GM12873 (cell line): ENCODE measurements around the gene TOE1.

ENCODE experiments used
- TF ChIP-seq, protein P1 (sequence below): IDR thresholded peaks from 2 replicates; pipeline ENCODE4 v1.5.1; 2012; ENCODE audit warnings: low read depth, mild to moderate bottlenecking, moderate library complexity, low read length, control low read depth; ENCODE audit not compliant: insufficient read depth; ENCODE audit errors: missing control alignments

The TOE1 gene

GRCh38 chr1:45317166-45317565 lies 22.8 kb upstream of the TOE1 start:
- TF ChIP-seq, protein P1, sequence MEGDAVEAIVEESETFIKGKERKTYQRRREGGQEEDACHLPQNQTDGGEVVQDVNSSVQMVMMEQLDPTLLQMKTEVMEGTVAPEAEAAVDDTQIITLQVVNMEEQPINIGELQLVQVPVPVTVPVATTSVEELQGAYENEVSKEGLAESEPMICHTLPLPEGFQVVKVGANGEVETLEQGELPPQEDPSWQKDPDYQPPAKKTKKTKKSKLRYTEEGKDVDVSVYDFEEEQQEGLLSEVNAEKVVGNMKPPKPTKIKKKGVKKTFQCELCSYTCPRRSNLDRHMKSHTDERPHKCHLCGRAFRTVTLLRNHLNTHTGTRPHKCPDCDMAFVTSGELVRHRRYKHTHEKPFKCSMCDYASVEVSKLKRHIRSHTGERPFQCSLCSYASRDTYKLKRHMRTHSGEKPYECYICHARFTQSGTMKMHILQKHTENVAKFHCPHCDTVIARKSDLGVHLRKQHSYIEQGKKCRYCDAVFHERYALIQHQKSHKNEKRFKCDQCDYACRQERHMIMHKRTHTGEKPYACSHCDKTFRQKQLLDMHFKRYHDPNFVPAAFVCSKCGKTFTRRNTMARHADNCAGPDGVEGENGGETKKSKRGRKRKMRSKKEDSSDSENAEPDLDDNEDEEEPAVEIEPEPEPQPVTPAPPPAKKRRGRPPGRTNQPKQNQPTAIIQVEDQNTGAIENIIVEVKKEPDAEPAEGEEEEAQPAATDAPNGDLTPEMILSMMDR = no peak

GRCh38 chr1:45319761-45320160 lies 20.2 kb upstream of the TOE1 start:
- TF ChIP-seq, protein P1 = no peak

GRCh38 chr1:45321444-45321843 lies 18.5 kb upstream of the TOE1 start:
- TF ChIP-seq, protein P1 = no peak

DNA sequence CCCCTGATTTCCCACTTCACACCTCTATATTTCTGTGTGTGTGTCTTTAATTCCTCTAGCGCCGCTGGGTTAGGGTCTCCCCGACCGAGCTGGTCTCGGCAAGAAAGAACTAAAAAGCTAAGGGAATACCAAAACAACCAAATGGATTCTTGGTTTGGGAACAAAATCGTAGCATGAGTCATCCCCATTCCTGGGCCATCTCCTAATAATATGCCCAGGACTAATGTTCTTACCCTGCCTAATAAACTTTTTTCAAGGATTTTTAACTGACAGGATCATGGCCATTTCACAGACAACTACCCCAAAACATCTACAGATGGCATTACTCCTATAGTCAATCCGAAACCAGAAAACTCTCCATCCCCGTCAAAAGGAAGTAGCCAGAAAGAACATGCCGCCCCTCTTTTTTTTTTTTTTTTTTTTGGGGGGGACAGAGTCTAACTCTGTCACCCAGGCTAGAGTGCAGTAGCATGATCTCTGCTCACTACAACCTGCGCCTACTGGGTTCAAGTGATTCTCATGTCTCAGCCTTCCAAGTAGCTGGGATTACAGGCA lies 17.4 kb upstream of the TOE1 start:
- TF ChIP-seq, protein P1 = no peak

GRCh38 chr1:45325851-45326506 lies 14.0 kb upstream of the TOE1 start:
- TF ChIP-seq, protein P1 = no peak

- TF ChIP-seq, protein P1 = no peak
These were observed 13.0 kb upstream of the TOE1 start, which contains the start of gene HPDL for GRCh38 chr1:45326627-45327623. Gene HPDL (plus strand): TSS chr1:45326895. CDS start chr1:45327149, 254 bp downstream.

GRCh38 chr1:45327644-45328515 lies 12.1 kb upstream of the TOE1 start:
- TF ChIP-seq, protein P1 = no peak
